H9 (cell line): Measurements from ENCODE around the gene ZNF366. TPM values are rescaled to one million over a fixed set of nuclear protein-coding genes. Genes with fewer than 3 reads are reported as not detected.

Experiments
- DNase-seq: peaks from one replicate; pipeline ENCODE4 v3.0.0-alpha.2; 2017
- H2AFZ ChIP-seq: one replicate; pipeline ENCODE4 v1.6.1; 2013; ENCODE audit warnings: mild to moderate bottlenecking, low read length, control low read depth, moderate library complexity
- H2AK5ac ChIP-seq: 2 replicates; pipeline ENCODE4 v1.6.1; 2013; ENCODE audit warnings: low read length, control low read depth, mixed read lengths; ENCODE audit not compliant: insufficient read length
- H2BK120ac ChIP-seq: one replicate; pipeline ENCODE4 v1.6.1; 2013; ENCODE audit warnings: low read depth, mild to moderate bottlenecking, low read length, control low read depth, inconsistent platforms; ENCODE audit not compliant: poor library complexity, severe bottlenecking
- H2BK12ac ChIP-seq: 2 replicates; pipeline ENCODE4 v1.6.1; 2013; ENCODE audit warnings: low read length, control low read depth, mixed read lengths, low read depth; ENCODE audit not compliant: insufficient read length
- H2BK15ac ChIP-seq: 2 replicates; pipeline ENCODE4 v1.6.1; 2013; ENCODE audit warnings: low read depth, low read length, control low read depth
- H2BK20ac ChIP-seq: one replicate; pipeline ENCODE4 v1.6.1; 2013; ENCODE audit warnings: low read depth, mild to moderate bottlenecking, low read length, control low read depth, inconsistent platforms; ENCODE audit not compliant: poor library complexity, severe bottlenecking
- H2BK5ac ChIP-seq: 2 replicates; pipeline ENCODE4 v1.6.1; 2013; ENCODE audit warnings: low read length, control low read depth, mixed read lengths; ENCODE audit not compliant: insufficient read length
- H3K14ac ChIP-seq: 2 replicates; pipeline ENCODE4 v1.6.1; 2013; ENCODE audit warnings: low read length, control low read depth; ENCODE audit not compliant: insufficient read depth
- H3K18ac ChIP-seq: 2 replicates; pipeline ENCODE4 v1.6.1; 2013; ENCODE audit warnings: low read depth, mild to moderate bottlenecking, mixed read lengths, low read length, control low read depth; ENCODE audit not compliant: insufficient read length
- H3K23ac ChIP-seq: 2 replicates; pipeline ENCODE4 v1.6.1; 2013; ENCODE audit warnings: low read length, control low read depth, mixed read lengths, low read depth; ENCODE audit not compliant: insufficient read length
- H3K23me2 ChIP-seq: 2 replicates; pipeline ENCODE4 v1.6.1; 2013; ENCODE audit warnings: low read depth, mild to moderate bottlenecking, mixed read lengths, low read length, control low read depth; ENCODE audit not compliant: insufficient read length, poor library complexity, severe bottlenecking
- H3K27ac ChIP-seq: 2 replicates; pipeline ENCODE4 v1.5.1; 2013; ENCODE audit warnings: low read length, control low read depth, mixed read lengths, low read depth; ENCODE audit not compliant: insufficient read length
- H3K27me3 ChIP-seq: 2 replicates; pipeline ENCODE4 v1.6.1; 2013; ENCODE audit warnings: low read length, control low read depth, inconsistent platforms; ENCODE audit not compliant: insufficient read depth
- H3K4ac ChIP-seq: 2 replicates; pipeline ENCODE4 v1.6.1; 2013; ENCODE audit warnings: low read depth, mild to moderate bottlenecking, control low read depth, inconsistent platforms, low read length, moderate library complexity
- H3K4me1 ChIP-seq: 2 replicates; pipeline ENCODE4 v1.6.1; 2013; ENCODE audit warnings: low read length, control low read depth, inconsistent platforms; ENCODE audit not compliant: insufficient read depth
- H3K4me2 ChIP-seq: 2 replicates; pipeline ENCODE4 v1.6.1; 2013; ENCODE audit warnings: low read length, control low read depth, mixed read lengths; ENCODE audit not compliant: insufficient read length, insufficient read depth
- H3K56ac ChIP-seq: 2 replicates; pipeline ENCODE4 v1.6.1; 2013; ENCODE audit warnings: low read depth, mild to moderate bottlenecking, mixed read lengths, low read length, control low read depth; ENCODE audit not compliant: insufficient read length
- H3K79me1 ChIP-seq: 2 replicates; pipeline ENCODE4 v1.6.1; 2013; ENCODE audit warnings: low read depth, mild to moderate bottlenecking, moderate library complexity, low read length, control low read depth, inconsistent platforms; ENCODE audit not compliant: insufficient read depth, poor library complexity, severe bottlenecking
- H3K79me2 ChIP-seq: 2 replicates; pipeline ENCODE4 v1.6.1; 2013; ENCODE audit warnings: low read length, control low read depth, inconsistent platforms; ENCODE audit not compliant: insufficient read depth
- H3K9ac ChIP-seq: 2 replicates; pipeline ENCODE4 v1.6.1; 2013; ENCODE audit warnings: low read length, control low read depth, mixed read lengths; ENCODE audit not compliant: insufficient read length; ENCODE audit errors: extremely low read depth
- H3K9me3 ChIP-seq: one replicate; pipeline ENCODE4 v1.6.1; 2013; ENCODE audit warnings: low read depth, low read length, inconsistent platforms; ENCODE audit not compliant: control insufficient read depth
- H3T11ph ChIP-seq: one replicate; pipeline ENCODE4 v1.6.1; 2013; ENCODE audit warnings: mild to moderate bottlenecking, low read length, control low read depth, inconsistent platforms
- H4K20me1 ChIP-seq: one replicate; pipeline ENCODE4 v1.6.1; 2013; ENCODE audit not compliant: control insufficient read depth, insufficient read length, insufficient read depth
- H4K5ac ChIP-seq: 2 replicates; pipeline ENCODE4 v1.6.1; 2013; ENCODE audit warnings: low read depth, mild to moderate bottlenecking, mixed read lengths, low read length, control low read depth; ENCODE audit not compliant: insufficient read length
- H4K8ac ChIP-seq: replicated peaks from 2 replicates; pipeline ENCODE4 v1.6.1; 2013; ENCODE audit warnings: low read length, control low read depth, mixed read lengths, low read depth; ENCODE audit not compliant: insufficient read length
- H4K91ac ChIP-seq: 2 replicates; pipeline ENCODE4 v1.6.1; 2013; ENCODE audit warnings: low read depth, mild to moderate bottlenecking, moderate library complexity, mixed read lengths, low read length, control low read depth; ENCODE audit not compliant: insufficient read length
- H3K27ac Mint-ChIP-seq, 3 experiments: 2 replicates in 2 of 3; 3 replicates in 1 of 3; pipeline ENCODE4 v1.8.0; 2020 to 2021; ENCODE audit warnings: mixed read lengths in 3 of 3, mild to moderate bottlenecking in 1 of 3, moderate library complexity in 1 of 3
- H3K27me3 Mint-ChIP-seq: 2 replicates; pipeline ENCODE4 v1.8.0; 2021; ENCODE audit warnings: low read depth, mild to moderate bottlenecking, moderate library complexity, mixed read lengths
- H3K36me3 Mint-ChIP-seq, 3 experiments: 2 replicates in 2 of 3; 3 replicates in 1 of 3; pipeline ENCODE4 v1.8.0; 2020 to 2021; ENCODE audit warnings: low read depth in 3 of 3, mixed read lengths in 3 of 3; ENCODE audit not compliant: insufficient read depth in 1 of 3
- H3K4me1 Mint-ChIP-seq, 2 experiments: 2 replicates each; pipeline ENCODE4 v1.8.0; 2020; ENCODE audit warnings: mixed read lengths in 2 of 2
- H3K4me3 Mint-ChIP-seq, 2 experiments: 2 replicates in 1 of 2; 3 replicates in 1 of 2; pipeline ENCODE4 v1.8.0; 2020 to 2021; ENCODE audit warnings: mild to moderate bottlenecking in 2 of 2, mixed read lengths in 2 of 2, moderate library complexity in 1 of 2
- H3K9me3 Mint-ChIP-seq, 2 experiments: 2 replicates in 1 of 2; 3 replicates in 1 of 2; pipeline ENCODE4 v1.8.0; 2020; ENCODE audit warnings: mild to moderate bottlenecking in 2 of 2, mixed read lengths in 2 of 2, moderate library complexity in 1 of 2
- WGBS: extraction: QIAGEN DNeasy Blood & Tissue Kit; methylation state at CpG from one replicate; pipeline ENCODE4 v1.1.7; 2013; ENCODE audit warnings: missing lambda C conversion rate, low lambda C conversion rate, mixed read lengths; ENCODE audit not compliant: insufficient read length; ENCODE audit errors: extremely low coverage; 5-methylcytosine and 5-hydroxymethylcytosine counted together
- total RNA-seq: library from RNA; stranded (reverse); gene quantifications from 2 replicates; pipeline ENCODE4 v1.2.1, GENCODE V29; 2021
- TF ChIP-seq, protein P1 (sequence below): fragments of 200-600 bp; sonication (generic); conservative IDR thresholded peaks from 3 replicates; pipeline ENCODE4 v1.8.0; 2021; ENCODE audit warnings: antibody characterized with exemption, mild to moderate bottlenecking

Gene ZNF366
- total RNA-seq, 1 experiment from 2014 or later, result not detected

DNA sequence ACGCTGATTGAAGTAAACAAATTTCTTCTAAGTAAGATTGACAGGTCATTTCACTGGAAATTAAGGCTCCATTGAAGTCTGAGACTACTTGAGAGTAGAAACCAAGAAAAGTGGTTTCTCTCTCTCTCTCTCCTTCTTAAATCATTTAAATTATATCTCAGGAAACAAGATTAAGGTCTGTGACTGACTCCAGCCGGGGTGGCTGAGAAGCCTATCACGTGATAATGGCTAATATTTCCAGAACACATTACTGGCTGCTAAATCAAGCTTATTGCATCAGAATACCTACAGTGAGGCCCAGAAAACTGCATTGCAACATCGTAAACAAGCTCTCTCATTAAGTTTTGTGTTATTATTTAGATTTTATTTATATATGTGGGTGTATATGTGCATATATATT, 98.6 kb downstream of the ZNF366 start:
- H4K91ac ChIP-seq, result no peak overlapping the region
- no peak overlapping the region for H3K18ac ChIP-seq
- H3K27me3 Mint-ChIP-seq, result no peaks in the 10 kb centered on the region; the same call in none of the 2 replicates
- H3K27ac ChIP-seq, result no peak overlapping the region
- DNase-seq, result no peak
- no peaks in the 10 kb centered on the region for H3K27me3 ChIP-seq
- no peak overlapping the region for H3K4ac ChIP-seq
- no CpG with 5 or more reads among the region's 4 CpGs for WGBS
- no peak overlapping the region for H3K4me3 Mint-ChIP-seq
- TF ChIP-seq, protein P1, sequence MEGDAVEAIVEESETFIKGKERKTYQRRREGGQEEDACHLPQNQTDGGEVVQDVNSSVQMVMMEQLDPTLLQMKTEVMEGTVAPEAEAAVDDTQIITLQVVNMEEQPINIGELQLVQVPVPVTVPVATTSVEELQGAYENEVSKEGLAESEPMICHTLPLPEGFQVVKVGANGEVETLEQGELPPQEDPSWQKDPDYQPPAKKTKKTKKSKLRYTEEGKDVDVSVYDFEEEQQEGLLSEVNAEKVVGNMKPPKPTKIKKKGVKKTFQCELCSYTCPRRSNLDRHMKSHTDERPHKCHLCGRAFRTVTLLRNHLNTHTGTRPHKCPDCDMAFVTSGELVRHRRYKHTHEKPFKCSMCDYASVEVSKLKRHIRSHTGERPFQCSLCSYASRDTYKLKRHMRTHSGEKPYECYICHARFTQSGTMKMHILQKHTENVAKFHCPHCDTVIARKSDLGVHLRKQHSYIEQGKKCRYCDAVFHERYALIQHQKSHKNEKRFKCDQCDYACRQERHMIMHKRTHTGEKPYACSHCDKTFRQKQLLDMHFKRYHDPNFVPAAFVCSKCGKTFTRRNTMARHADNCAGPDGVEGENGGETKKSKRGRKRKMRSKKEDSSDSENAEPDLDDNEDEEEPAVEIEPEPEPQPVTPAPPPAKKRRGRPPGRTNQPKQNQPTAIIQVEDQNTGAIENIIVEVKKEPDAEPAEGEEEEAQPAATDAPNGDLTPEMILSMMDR, result no peak
- no peaks in the 10 kb centered on the region for H3K79me2 ChIP-seq
- no peak overlapping the region for H3K4me2 ChIP-seq
- no peaks in the 10 kb centered on the region for H3K4me1 ChIP-seq
- no peak overlapping the region for H4K8ac ChIP-seq
- no peak overlapping the region for H2BK120ac ChIP-seq
- H4K20me1 ChIP-seq, result no peaks in the 10 kb centered on the region
- no peak overlapping the region for H3K14ac ChIP-seq
- H3K79me1 ChIP-seq, result no peaks in the 10 kb centered on the region
- H2AFZ ChIP-seq, result no peak overlapping the region
- H2BK15ac ChIP-seq, result no peak overlapping the region
- H2BK20ac ChIP-seq, result no peak overlapping the region
- H3K4me1 Mint-ChIP-seq, result no peaks in the 10 kb centered on the region
- H4K5ac ChIP-seq, result no peak overlapping the region
- no peak overlapping the region for H3T11ph ChIP-seq
- no peak overlapping the region for H3K23ac ChIP-seq
- no peaks in the 10 kb centered on the region for H3K36me3 Mint-ChIP-seq
- H2AK5ac ChIP-seq, result no peak overlapping the region
- no peak overlapping the region for H2BK5ac ChIP-seq
- H3K9me3 Mint-ChIP-seq, result 0 out of 5 replicates have a peak, but pooled peaks cover 0 to 4% of the 10 kb centered on the region in 2 experiments
- H3K9me3 ChIP-seq, result no peaks in the 10 kb centered on the region
- H3K56ac ChIP-seq, result no peak overlapping the region
- H3K23me2 ChIP-seq, result no peaks in the 10 kb centered on the region
- no peak overlapping the region for H2BK12ac ChIP-seq
- no peak overlapping the region for H3K9ac ChIP-seq
- H3K27ac Mint-ChIP-seq, result no peak overlapping the region
